ENCODE data around the gene ZNF827. TPM values are rescaled to one million over a fixed set of nuclear protein-coding genes. Genes with fewer than 3 reads are reported as not detected.

ZNF827 gene
- total RNA-seq, 1 experiment from 2014 or later, result 29.4 TPM

GRCh38 chr4:145890689-145891088 lies 47.9 kb downstream of the ZNF827 start:
- WGBS (ENCODE audit: extremely low coverage, insufficient read length, low lambda C conversion rate), result no CpG with 5 or more reads among the region's 3 CpGs
- H3K4me3 Mint-ChIP-seq, result no peak overlapping the region

More at GRCh38 chr4:145890689-145891088, 47.9 kb downstream of the ZNF827 start:
- no peak overlapping the region for H3T11ph ChIP-seq (ENCODE audit: low read length)
- H4K91ac ChIP-seq (ENCODE audit: insufficient read length, low read depth, low read length), result no peak overlapping the region
- H3K9me3 ChIP-seq (ENCODE audit: control insufficient read depth, low read depth, low read length), result no peaks in the 10 kb centered on the region
- H3K79me2 ChIP-seq (ENCODE audit: insufficient read depth, low read length), result peaks cover 5% of the 10 kb centered on the region; the same call in 1 of the 2 replicates
- H3K9me3 Mint-ChIP-seq, result no peaks in the 10 kb centered on the region
- no peak overlapping the region for H2BK20ac ChIP-seq (ENCODE audit: low read depth, low read length, poor library complexity, severe bottlenecking)
- H3K23me2 ChIP-seq (ENCODE audit: insufficient read length, low read depth, low read length, poor library complexity, severe bottlenecking), result peaks cover 2% of the 10 kb centered on the region
- no peak overlapping the region for H3K4me2 ChIP-seq (ENCODE audit: insufficient read depth, insufficient read length, low read length)
- H3K27me3 ChIP-seq (ENCODE audit: insufficient read depth, low read length), result no peaks in the 10 kb centered on the region
- no peak overlapping the region for H4K8ac ChIP-seq (replicated peaks; ENCODE audit: insufficient read length, low read depth, low read length)
- H2AFZ ChIP-seq (ENCODE audit: low read length), result no peak overlapping the region
- no peak overlapping the region for H3K23ac ChIP-seq (ENCODE audit: insufficient read length, low read depth, low read length)
- no peak overlapping the region for H2BK12ac ChIP-seq (ENCODE audit: insufficient read length, low read depth, low read length)
- H2BK120ac ChIP-seq (ENCODE audit: low read depth, low read length, poor library complexity, severe bottlenecking), result no peak overlapping the region
- TF ChIP-seq, protein P1, sequence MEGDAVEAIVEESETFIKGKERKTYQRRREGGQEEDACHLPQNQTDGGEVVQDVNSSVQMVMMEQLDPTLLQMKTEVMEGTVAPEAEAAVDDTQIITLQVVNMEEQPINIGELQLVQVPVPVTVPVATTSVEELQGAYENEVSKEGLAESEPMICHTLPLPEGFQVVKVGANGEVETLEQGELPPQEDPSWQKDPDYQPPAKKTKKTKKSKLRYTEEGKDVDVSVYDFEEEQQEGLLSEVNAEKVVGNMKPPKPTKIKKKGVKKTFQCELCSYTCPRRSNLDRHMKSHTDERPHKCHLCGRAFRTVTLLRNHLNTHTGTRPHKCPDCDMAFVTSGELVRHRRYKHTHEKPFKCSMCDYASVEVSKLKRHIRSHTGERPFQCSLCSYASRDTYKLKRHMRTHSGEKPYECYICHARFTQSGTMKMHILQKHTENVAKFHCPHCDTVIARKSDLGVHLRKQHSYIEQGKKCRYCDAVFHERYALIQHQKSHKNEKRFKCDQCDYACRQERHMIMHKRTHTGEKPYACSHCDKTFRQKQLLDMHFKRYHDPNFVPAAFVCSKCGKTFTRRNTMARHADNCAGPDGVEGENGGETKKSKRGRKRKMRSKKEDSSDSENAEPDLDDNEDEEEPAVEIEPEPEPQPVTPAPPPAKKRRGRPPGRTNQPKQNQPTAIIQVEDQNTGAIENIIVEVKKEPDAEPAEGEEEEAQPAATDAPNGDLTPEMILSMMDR (conservative IDR thresholded peaks at IDR 0.05), result no peak
- no peaks in the 10 kb centered on the region for H3K79me1 ChIP-seq (ENCODE audit: insufficient read depth, low read depth, low read length, poor library complexity, severe bottlenecking)
- H4K5ac ChIP-seq (ENCODE audit: insufficient read length, low read depth, low read length), result no peak overlapping the region
- H3K4me1 Mint-ChIP-seq, result peaks cover 73 to 75% of the 10 kb centered on the region in 2 experiments
- DNase-seq, result no peak
- no peaks in the 10 kb centered on the region for H3K27me3 Mint-ChIP-seq (ENCODE audit: low read depth)
- peaks cover 11 to 40% (median 27%) of the 10 kb centered on the region in 3 experiments for H3K36me3 Mint-ChIP-seq (ENCODE audit: insufficient read depth in 1 of 3, low read depth in 3 of 3)
- no peak overlapping the region for H2AK5ac ChIP-seq (ENCODE audit: insufficient read length, low read length)
- no peak overlapping the region for H3K14ac ChIP-seq (ENCODE audit: insufficient read depth, low read length)
- H3K27ac Mint-ChIP-seq, result peak overlapping the region in 2 of 3 experiments; percentile 15 to 65; a peak in 2 of 7 replicates
- no peaks in the 10 kb centered on the region for H4K20me1 ChIP-seq (ENCODE audit: control insufficient read depth, insufficient read depth, insufficient read length)
- H3K18ac ChIP-seq (ENCODE audit: insufficient read length, low read depth, low read length), result no peak overlapping the region
- H3K56ac ChIP-seq (ENCODE audit: insufficient read length, low read depth, low read length), result no peak overlapping the region
- no peak overlapping the region for H2BK15ac ChIP-seq (ENCODE audit: low read depth, low read length)
- H3K9ac ChIP-seq (ENCODE audit: extremely low read depth, insufficient read length, low read length), result no peak overlapping the region
- H3K27ac ChIP-seq (ENCODE audit: insufficient read length, low read depth, low read length), result no peak overlapping the region
- H3K4ac ChIP-seq (ENCODE audit: low read depth, low read length), result no peak overlapping the region
- H2BK5ac ChIP-seq (ENCODE audit: insufficient read length, low read length), result no peak overlapping the region
- peaks cover 26% of the 10 kb centered on the region for H3K4me1 ChIP-seq (ENCODE audit: insufficient read depth, low read length)

All from H9 (cell line).